GM19463 (cell line): ENCODE measurements around the gene ABHD8.

Experiments used
- ATAC-seq: cut with Tn5 transposase; IDR thresholded peaks from one replicate; pipeline ENCODE4 v1.9.1; 2021; ENCODE audit warnings: mild to moderate bottlenecking, moderate library complexity; ENCODE audit not compliant: unreplicated experiment

ABHD8 gene

GRCh38 chr19:17321655-17322489 lies 18.6 kb upstream of the ABHD8 start:
- ATAC-seq, result no peak

DNA sequence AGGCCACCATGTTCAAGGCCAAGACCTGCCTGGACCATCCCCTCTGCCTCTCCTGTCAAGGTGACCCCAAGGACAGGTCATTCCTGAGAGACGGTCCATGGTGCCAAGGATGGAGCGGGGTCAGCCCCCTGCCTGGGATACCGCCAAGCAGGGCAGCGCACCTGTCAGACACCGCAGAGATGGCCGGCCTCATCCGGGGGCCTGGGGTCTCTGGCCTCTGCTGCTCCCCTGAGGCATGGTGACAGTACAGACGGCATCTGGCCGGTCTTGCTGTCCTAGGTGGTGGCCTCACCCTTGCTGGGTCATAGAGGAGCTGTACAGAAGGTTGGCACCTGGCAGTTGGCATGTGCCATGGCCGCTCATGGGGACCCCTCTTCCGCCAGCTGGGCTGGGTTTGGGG lies 17.2 kb upstream of the ABHD8 start:
- no peak for ATAC-seq

DNA sequence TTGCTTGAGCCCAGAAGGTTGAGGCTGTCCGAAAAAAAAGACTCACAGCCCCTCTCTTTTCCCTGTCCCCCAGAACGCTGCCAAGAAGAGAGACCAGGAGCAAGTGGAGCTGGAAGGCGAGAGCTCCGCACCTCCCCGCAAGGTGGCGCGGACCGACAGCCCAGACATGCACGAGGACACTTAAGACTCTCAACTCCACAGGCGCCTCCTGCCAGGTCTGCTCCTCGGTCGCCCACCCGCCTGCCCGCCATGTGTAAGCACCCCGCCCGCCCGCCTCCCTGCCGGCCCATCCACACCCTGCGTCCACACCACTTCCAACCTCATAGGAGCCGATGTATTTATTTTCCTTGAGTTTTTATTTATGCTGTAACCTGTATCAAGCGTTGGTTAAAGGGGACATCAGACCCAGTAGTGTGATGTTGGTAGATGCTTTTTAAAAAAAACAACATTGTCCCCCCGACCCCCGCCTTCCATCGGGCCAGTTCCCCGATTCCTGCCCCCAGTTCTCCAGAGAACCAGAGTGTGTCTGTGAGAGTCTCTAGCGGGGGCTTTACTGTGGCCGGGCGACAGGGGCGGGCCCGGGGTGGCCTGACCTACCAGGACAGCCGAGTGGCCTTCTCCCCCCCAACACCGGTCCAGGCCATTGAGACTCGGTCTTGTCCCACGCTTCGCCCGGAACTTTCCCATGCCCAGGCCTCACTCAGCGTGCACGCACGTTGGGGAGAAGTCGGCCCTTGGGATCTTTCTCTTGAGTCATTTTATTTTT lies 16.4 kb upstream of the ABHD8 start:
- ATAC-seq, result no peak

DNA sequence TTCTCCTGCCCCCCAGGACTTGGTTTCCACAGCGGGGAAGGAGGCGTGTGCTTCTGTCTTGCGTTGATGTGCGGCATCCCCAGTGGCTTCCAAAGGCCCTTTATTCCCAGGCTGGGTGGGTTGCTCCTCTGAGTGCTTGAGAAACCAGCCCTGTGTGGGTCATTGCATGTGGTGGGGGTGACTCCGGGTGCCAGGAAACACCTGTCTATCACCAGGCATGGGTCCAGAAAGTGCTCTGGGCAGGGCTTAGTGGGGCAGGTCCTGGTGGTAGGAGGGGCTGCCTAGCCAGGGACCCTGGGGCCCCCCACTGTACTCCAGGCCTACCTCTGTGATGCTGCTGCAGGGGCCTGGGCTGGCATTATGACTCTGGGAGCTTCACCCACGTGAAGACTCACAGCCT lies 15.7 kb upstream of the ABHD8 start:
- no peak for ATAC-seq

DNA sequence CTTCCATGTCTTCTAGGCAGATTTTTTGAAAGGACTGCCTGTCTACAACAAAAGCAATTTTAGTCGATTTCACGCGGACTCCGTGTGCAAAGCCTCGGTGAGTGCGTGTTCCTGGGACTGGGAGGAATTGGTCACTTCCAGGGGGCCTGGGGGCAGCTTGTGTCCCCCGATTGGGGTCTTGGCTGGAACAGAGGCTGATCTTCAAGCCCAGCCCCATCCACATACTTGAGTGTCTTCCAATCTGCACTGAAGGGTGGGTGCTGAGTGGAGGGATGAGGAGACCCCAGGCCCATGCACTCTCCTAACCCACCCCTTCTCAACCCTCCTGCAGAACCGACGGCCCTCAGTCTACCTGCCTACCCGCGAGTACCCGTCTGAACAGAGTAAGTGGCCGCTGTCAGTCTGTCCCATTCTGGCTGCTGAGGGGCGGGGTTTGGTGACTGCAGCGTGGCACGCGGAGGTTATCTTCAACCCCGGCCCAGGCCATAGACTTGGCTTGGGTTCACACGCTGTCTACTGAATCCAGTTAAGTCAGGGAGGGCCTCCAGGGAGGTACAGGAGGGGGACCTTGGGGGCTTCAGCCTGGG lies 10.9 kb upstream of the ABHD8 start:
- ATAC-seq, result no peak

GRCh38 chr19:17312189-17313113 lies 9.2 kb upstream of the ABHD8 start:
- no peak for ATAC-seq

DNA sequence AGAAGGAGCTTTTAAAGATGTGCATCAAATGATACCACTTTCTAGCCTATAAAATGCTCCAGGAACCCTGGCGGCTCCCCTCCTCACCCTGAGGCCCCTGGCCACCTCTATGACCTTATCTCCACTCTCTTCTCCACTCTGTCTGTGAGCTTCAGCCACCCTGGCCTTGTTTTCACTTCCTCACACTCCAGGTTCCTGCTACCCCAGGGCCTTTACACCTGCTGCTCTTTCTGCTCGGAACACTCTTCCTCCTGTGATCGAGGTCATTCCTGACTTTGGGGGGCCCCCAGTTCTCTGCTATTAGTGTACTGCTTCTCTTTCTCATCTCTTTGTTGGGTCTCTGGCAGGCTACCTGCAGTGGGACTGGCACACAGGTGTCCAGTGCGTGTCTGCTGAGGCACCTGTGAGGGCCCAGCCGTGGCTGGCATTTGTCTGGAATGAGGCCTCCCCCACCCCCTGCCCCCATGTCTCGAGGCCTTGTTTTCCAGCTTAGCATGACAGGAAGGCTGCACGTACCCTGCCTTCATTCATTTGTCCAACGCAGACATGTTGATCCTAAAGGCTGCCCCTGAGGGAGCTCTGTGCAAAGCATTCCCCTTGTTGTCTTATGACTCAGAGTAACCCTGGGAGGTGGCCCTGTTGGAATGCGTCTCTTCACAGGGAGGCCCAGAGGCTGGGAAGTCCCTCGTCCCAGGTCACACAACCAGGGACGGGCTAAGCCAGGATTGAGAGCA lies 8.4 kb upstream of the ABHD8 start:
- no peak for ATAC-seq

GRCh38 chr19:17309965-17310461 lies 6.8 kb upstream of the ABHD8 start:
- ATAC-seq, result no peak

- ATAC-seq, result peak; percentile 68
Observed at GRCh38 chr19:17309198-17309964, 6.2 kb upstream of the ABHD8 start, which contains the start of gene DDA1. Gene DDA1 (plus strand): TSS chr19:17309563. CDS start chr19:17309655, 92 bp downstream.

DNA sequence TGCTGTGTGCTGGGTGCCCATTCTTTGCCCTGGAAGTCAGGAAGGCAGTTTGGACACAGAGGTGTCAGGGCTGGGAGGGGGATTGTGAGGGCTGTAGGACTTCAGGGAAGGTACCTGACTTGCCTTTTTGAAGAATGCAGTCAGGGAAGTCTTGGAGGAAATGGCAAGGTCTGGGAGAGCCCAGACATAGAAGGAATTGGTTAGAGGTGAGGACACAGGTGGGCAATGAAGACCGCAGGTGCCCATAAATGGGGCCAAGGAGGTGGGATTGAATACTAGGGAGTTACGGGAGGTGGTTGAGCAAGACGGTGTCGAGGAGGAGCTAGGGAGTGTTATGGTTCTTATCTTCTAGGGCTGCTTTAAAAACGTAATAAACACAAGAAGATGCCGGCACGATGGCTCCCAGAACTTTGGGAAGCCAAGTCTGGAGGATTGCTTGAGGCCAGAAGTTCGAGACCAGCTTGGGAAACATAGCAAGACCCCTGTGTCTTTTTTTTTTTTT lies 4.7 kb upstream of the ABHD8 start:
- ATAC-seq, result no peak

GRCh38 chr19:17306285-17306714 lies 3.1 kb upstream of the ABHD8 start:
- ATAC-seq, result no peak

GRCh38 chr19:17305517-17306284 lies 2.5 kb upstream of the ABHD8 start, which contains the start of gene MRPL34:
Gene MRPL34 (plus strand): TSS chr19:17305872. CDS start chr19:17305893, 21 bp downstream.
- ATAC-seq, result peak; percentile 58

DNA sequence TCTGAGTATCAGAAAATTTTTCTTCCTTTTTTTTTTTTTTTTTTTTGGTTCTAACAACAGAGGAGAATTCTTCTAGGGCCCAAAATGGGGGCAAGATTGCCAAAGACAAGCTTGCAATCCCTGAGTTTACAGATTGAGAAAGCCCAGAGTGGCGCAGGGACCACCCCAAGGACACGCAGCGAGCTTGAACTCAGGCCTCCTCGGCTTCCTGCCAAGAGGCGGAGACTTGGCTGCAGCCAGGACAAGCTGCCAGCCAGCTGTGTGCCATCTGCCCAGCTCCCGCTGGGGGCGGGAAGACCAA lies 1.9 kb upstream of the ABHD8 start:
- ATAC-seq, result no peak

DNA sequence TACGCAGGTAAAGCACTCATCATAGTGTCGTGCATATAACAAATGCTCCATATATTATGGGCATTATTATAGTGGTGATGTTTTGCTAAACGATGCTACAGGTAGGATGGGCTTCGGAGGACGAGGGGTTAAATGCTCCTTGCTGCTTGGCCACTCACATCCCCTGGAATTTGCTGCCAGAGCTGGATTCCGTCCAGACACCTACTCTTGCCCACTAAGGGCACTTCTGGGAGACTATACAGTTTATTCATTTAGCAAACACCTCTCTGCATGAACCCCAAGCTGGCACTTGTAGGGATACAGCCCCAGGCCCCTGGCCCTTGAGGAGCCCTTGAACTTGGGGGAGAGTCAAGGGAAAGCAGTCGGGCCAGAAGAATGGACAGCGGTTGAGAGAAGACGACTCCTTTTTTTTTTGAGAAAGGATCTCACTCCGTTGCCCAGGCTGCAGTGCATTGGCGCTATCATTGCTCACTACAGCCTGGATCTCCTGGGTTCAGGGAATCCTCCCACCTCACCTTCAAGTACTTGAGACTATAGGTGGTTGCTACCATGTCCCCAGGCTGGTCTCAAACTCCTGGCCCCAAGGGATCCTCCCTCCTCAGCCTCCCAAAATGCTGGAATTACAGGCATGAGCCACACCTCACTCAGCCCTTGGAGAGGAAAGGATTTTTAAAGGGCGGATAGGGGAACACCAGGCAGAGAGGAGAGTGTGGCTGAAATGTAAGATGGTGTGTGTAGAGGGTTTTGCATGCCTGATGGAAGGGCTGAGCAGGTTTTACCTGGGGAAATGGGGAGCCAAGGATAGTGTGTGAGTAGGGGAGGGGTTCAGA lies 1.4 kb upstream of the ABHD8 start:
- ATAC-seq, result no peak

DNA sequence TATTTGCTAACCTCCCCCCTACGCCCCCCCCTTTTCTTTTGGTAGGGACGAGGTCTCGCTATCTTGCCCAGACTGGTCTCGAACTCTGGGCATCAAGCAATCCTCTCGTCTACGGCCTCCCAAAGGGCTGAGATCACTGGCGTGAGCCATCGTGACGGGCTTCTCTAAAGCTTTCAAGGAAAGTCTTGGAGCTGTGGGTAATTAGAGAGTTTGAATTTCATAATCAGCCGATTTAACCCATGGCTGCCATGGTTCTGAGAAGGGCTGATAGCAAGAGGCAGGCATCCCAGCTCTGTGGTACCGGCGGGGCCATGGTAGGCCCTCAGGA lies 679 bp upstream of the ABHD8 start:
- ATAC-seq, result no peak

- ATAC-seq, result no peak
Observed at GRCh38 chr19:17302391-17303166, 646 bp downstream of the ABHD8 start.
